Measurements from ENCODE around the gene POU2F1.

Gene POU2F1

DNA sequence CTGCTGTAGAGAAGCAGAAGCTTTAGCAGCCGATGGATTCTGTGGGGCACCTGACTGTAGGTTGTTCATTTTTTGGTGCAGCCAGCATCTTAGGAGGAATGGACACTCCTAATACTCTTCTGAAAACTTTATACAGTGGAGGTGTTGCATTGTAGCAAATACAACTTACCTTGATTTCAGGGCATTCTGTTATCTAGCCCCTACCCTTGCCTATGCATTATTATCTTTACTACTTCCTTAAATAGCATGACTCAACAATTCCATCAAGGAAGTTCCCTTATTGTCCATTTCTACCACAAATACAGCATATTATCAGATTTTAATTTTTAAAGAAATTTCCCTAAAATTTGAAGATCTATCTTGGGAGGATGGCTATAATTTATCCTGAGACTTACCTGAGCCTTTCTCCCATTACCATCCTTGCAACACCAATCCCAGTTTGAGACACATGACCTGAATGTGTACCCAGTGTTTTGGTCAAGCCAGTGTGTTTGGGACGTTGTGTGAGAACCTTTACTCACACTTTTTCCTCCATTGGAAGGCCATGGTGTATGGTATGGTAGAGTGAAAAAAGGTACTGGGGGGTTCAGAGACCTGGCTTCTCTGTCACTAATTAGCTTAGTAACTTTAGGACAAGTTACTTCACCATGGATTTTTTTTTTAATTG, 9.2 kb downstream of the POU2F1 start (continued):
- TF ChIP-seq, protein P1, sequence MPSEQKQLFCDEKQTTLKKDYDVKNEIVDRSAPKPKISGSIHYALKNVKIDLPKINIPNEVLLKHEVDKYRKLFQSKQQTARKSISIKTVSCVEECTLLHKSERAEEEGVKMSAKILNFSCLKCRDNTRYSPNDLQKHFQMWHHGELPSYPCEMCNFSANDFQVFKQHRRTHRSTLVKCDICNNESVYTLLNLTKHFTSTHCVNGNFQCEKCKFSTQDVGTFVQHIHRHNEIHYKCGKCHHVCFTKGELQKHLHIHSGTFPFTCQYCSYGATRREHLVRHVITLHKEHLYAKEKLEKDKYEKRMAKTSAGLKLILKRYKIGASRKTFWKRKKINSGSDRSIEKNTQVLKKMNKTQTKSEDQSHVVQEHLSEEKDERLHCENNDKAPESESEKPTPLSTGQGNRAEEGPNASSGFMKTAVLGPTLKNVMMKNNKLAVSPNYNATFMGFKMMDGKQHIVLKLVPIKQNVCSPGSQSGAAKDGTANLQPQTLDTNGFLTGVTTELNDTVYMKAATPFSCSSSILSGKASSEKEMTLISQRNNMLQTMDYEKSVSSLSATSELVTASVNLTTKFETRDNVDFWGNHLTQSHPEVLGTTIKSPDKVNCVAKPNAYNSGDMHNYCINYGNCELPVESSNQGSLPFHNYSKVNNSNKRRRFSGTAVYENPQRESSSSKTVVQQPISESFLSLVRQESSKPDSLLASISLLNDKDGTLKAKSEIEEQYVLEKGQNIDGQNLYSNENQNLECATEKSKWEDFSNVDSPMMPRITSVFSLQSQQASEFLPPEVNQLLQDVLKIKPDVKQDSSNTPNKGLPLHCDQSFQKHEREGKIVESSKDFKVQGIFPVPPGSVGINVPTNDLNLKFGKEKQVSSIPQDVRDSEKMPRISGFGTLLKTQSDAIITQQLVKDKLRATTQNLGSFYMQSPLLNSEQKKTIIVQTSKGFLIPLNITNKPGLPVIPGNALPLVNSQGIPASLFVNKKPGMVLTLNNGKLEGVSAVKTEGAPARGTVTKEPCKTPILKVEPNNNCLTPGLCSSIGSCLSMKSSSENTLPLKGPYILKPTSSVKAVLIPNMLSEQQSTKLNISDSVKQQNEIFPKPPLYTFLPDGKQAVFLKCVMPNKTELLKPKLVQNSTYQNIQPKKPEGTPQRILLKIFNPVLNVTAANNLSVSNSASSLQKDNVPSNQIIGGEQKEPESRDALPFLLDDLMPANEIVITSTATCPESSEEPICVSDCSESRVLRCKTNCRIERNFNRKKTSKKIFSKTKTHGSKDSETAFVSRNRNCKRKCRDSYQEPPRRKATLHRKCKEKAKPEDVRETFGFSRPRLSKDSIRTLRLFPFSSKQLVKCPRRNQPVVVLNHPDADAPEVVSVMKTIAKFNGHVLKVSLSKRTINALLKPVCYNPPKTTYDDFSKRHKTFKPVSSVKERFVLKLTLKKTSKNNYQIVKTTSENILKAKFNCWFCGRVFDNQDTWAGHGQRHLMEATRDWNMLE (tag by site-specific recombination; conservative IDR thresholded peaks at IDR 0.05; ENCODE audit: low read depth), result no peak
- TF ChIP-seq ZEB2 (tag by site-specific recombination; IDR thresholded peaks at IDR 0.05), result no peak

DNA sequence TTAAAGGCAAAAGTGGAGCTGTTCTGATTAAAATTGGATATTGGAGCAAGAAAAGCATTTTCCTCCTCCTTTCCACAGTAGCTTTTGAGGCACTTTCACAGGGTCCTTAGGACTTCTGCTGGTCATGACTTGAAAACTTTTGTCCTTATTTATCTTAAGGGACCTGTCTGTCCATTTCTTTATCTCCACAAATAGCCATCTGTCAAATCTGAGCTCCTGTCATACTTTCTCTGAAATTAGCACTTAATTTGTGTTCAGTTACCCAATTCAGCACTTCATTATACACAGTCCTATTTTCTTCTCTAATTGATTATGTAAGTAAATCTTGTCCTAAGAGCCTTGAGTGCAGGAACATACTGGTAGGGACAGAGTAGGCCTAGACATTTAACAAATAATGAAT, 9.8 kb downstream of the POU2F1 start:
- TF ChIP-seq ZNF560 (tag by site-specific recombination; IDR thresholded peaks at IDR 0.05; ENCODE audit: borderline replicate concordance) (no peak), FEZF1 (tag by site-specific recombination; IDR thresholded peaks at IDR 0.05) (no peak), ZNF175 (tag by site-specific recombination; IDR thresholded peaks at IDR 0.05) (no peak)
- TF ChIP-seq, protein P2, sequence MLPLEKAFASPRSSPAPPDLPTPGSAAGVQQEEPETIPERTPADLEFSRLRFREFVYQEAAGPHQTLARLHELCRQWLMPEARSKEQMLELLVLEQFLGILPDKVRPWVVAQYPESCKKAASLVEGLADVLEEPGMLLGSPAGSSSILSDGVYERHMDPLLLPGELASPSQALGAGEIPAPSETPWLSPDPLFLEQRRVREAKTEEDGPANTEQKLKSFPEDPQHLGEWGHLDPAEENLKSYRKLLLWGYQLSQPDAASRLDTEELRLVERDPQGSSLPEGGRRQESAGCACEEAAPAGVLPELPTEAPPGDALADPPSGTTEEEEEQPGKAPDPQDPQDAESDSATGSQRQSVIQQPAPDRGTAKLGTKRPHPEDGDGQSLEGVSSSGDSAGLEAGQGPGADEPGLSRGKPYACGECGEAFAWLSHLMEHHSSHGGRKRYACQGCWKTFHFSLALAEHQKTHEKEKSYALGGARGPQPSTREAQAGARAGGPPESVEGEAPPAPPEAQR (tag by site-specific recombination; IDR thresholded peaks at IDR 0.05), result no peak
- ChIA-PET POLR2A (interaction anchor here (1.4 kb wide), 1 partner anchor 10 kb away, joined by 8 read pairs; the partner anchor contains the start of gene POU2F1), CTCF (interaction anchor here (0.6 to 1.0 kb wide), 2 partner anchors 10 to 326 kb away, joined by 3 to 7 read pairs; no protein-coding TSS in a partner anchor)
- H3K4me3 ChIP-seq (ENCODE audit: low read depth, low read length), result no peak overlapping the region
- no peak overlapping the region for H3K27ac ChIP-seq (ENCODE audit: extremely low read depth, low read depth, low read length)
- H3K4me1 ChIP-seq (ENCODE audit: control insufficient read depth, insufficient read depth, low read length), result peaks cover 21% of the 10 kb centered on the region
- no peaks in the 10 kb centered on the region for H3K36me3 ChIP-seq (ENCODE audit: control insufficient read depth in 2 of 2, insufficient read depth in 1 of 2, low read length in 2 of 2)
- H3K9me3 ChIP-seq (ENCODE audit: control insufficient read depth, insufficient read depth, low read depth, low read length), result no peaks in the 10 kb centered on the region

DNA sequence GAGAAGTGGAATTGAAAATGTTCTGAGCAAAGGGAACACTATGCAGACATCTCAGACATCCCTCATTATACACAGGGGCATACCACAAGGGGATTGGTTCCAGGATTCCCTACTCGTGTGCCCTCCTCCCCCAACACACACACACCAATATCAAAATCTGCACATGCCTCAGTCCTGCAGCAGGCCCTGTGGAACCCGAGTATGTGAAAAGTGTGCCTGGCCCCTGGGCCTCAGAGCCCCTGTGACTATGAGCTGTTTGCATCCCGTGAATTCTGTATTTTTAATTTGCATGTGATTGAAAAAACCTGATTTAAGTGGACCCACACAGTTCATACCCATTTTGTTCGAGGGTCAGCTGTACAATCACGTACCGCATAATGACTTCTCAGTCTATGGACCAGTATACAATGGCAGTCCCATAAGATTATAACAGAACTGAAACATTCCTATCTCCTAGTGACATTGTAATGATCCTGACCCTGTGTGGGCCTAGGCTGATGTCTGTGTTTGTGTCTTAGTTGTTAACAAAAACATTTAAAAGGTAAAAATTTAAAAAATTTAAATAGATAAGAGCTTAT, 11.3 kb downstream of the POU2F1 start:
- TF ChIP-seq, protein P3, sequence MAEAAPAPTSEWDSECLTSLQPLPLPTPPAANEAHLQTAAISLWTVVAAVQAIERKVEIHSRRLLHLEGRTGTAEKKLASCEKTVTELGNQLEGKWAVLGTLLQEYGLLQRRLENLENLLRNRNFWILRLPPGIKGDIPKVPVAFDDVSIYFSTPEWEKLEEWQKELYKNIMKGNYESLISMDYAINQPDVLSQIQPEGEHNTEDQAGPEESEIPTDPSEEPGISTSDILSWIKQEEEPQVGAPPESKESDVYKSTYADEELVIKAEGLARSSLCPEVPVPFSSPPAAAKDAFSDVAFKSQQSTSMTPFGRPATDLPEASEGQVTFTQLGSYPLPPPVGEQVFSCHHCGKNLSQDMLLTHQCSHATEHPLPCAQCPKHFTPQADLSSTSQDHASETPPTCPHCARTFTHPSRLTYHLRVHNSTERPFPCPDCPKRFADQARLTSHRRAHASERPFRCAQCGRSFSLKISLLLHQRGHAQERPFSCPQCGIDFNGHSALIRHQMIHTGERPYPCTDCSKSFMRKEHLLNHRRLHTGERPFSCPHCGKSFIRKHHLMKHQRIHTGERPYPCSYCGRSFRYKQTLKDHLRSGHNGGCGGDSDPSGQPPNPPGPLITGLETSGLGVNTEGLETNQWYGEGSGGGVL (tag by site-specific recombination; IDR thresholded peaks at IDR 0.05), result no peak
- TF ChIP-seq ZNF48 (tag by site-specific recombination; IDR thresholded peaks at IDR 0.05), result no peak
- TF ChIP-seq ZNF311 (tag by site-specific recombination; IDR thresholded peaks at IDR 0.05; ENCODE audit: borderline replicate concordance), result no peak
- no peak for TF ChIP-seq ZNF555 (tag by site-specific recombination; conservative IDR thresholded peaks at IDR 0.05)
- 0 out of 2 replicates have a peak, but pooled peaks have one; percentile 39 for TF ChIP-seq MZF1 (tag by site-specific recombination; IDR thresholded peaks at IDR 0.05; ENCODE audit: borderline replicate concordance)
- TF ChIP-seq GLI4 (tag by site-specific recombination; IDR thresholded peaks at IDR 0.05), result no peak
- no peak for TF ChIP-seq ZNF174 (tag by site-specific recombination; IDR thresholded peaks at IDR 0.05)
- H3K36me3 ChIP-seq (ENCODE audit: control insufficient read depth in 2 of 2, insufficient read depth in 1 of 2, low read length in 2 of 2), result no peaks in the 10 kb centered on the region
- POLR2A ChIA-PET, result interaction anchor here (1.4 kb wide), 1 partner anchor 12 kb away, joined by 6 read pairs; the partner anchor contains the start of gene POU2F1
- H3K9me3 ChIP-seq (ENCODE audit: control insufficient read depth, insufficient read depth, low read depth, low read length), result no peaks in the 10 kb centered on the region
- H3K4me1 ChIP-seq (ENCODE audit: control insufficient read depth, insufficient read depth, low read length), result peaks cover 11% of the 10 kb centered on the region
- CTCF ChIA-PET, result interaction anchor here (0.9 to 2.5 kb wide), 4 partner anchors 35 to 322 kb away, joined by 3 to 9 read pairs (median 6); no protein-coding TSS in a partner anchor
- no peak overlapping the region for H3K27ac ChIP-seq (ENCODE audit: extremely low read depth, low read depth, low read length)
- H3K4me3 ChIP-seq (ENCODE audit: low read depth, low read length), result no peak overlapping the region

Measured in HEK293 (cell line).